AG04450 (cell line): Measurements from ENCODE around the gene TMEM223. TPM values are rescaled to one million over a fixed set of nuclear protein-coding genes. Genes with fewer than 3 reads are reported as not detected.
"Not testable (repeated sequence)": the region's sequence is repeated elsewhere in the genome, so short reads cannot be mapped to it uniquely, and the experiment has no call there.

ENCODE experiments used
- CTCF ChIA-PET: fragments of 300-600, 350-600 bp; formaldehyde crosslinking; extraction: SDS; loops from one replicate; lab custom pipeline; 2022; ENCODE audit warnings: antibody characterized with exemption, inconsistent platforms; lab: Charles Lee
- POLR2A ChIA-PET: fragments of 350-600 bp; formaldehyde crosslinking; extraction: SDS; loops from one replicate; lab custom pipeline; 2021; ENCODE audit warnings: antibody characterized with exemption, inconsistent platforms; lab: Yijun Ruan, JAX
- DNase-seq: peaks from one replicate; pipeline ENCODE4 v3.0.0-alpha.2; 2011; ENCODE audit warnings: low read depth, low spot score
- H3K27ac ChIP-seq: one replicate; pipeline ENCODE4 v1.5.1; 2012; ENCODE audit warnings: low read depth, low read length, control low read depth
- H3K27me3 ChIP-seq: one replicate; pipeline ENCODE4 v1.6.0; 2012; ENCODE audit warnings: low read length; ENCODE audit not compliant: control insufficient read depth, insufficient read depth
- H3K4me3 ChIP-seq: 2 replicates; pipeline ENCODE4 v1.5.1; 2011; ENCODE audit warnings: mild to moderate bottlenecking, low read depth, low read length, control low read depth
- H3K9me3 ChIP-seq: 2 replicates; pipeline ENCODE4 v1.5.1; 2012; ENCODE audit warnings: low read length; ENCODE audit not compliant: control insufficient read depth, insufficient read depth
- CTCF ChIP-seq: IDR thresholded peaks from 2 replicates; pipeline ENCODE4 v1.5.1; 2011; ENCODE audit warnings: low read depth, low read length, control low read depth, inconsistent platforms
- polyA plus RNA-seq: library from polyadenylated mRNA; depleted of rRNA; stranded (reverse); fragments of >200 nt; gene quantifications from 2 replicates; pipeline ENCODE4 v1.2.3, GENCODE V29; 2011

TMEM223 gene
- polyA plus RNA-seq, 1 experiment, result 13.5 TPM

GRCh38 chr11:62753736-62754603 is 37.8 kb downstream of the TMEM223 start, which contains the start of gene ZBTB3:
Gene ZBTB3, minus strand, starts transcription at chr11:62754160. Its CDS starts 496 bp downstream, at chr11:62753664.
- POLR2A ChIA-PET, result interaction anchor here (0.6 to 1.8 kb wide), 29 partner anchors 8 to 249 kb away, joined by 3 to 31 read pairs (median 4); partner anchors contain the start of genes C11orf98, CSKMT, EEF1G and HNRNPUL2
- Histone ChIP-seq H3K27me3 (no peaks in the 10 kb centered on the region), H3K4me3 (peak within 1 kb of the TSS; percentile 94), H3K27ac (peak within 1 kb of the TSS; percentile 80), H3K9me3 (no peaks in the 10 kb centered on the region)
- CTCF ChIA-PET, result interaction anchor here (0.7 to 3.3 kb wide), 5 partner anchors 8 to 99 kb away, joined by 3 to 14 read pairs (median 7); partner anchors contain the start of gene POLR2G
- no peak for TF ChIP-seq CTCF
- peak; percentile 97 for DNase-seq

DNA sequence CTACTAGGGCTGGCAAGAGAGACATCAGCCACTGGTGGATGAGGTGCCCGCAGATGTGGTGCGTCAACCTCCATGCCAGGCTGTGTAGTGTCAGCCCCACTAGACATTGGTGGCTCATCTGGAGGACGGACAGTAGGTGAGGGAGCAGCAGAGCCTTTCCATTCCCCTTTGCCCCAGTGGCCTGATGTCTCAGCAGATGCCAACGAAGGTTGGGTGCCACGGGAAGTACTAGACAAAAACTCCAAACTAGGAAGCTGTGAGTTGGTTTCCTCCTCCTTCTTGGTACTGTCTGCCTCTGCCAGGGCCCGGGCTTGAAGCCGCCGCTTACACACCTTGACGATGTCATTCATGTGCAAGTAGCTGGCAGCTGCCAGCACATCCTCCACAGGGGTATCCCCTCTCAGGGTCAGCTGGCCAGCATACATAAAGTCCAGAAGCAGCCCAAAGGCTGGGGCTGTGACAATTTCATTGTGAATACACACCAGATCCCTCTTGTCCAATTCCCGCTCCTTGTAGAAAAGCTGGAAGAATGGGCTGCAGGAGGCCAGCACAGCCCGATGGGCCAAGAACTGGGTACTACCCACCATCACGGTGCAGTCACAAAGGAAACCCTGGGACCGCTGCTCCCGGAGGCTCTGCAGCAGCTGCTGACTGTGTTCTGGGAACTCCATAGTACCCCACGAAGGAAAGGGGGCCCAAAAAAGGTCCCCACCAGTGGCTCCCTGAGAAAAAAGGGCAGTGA is 38.6 kb downstream of the TMEM223 start:
- POLR2A ChIA-PET, result interaction anchor here (0.6 to 1.8 kb wide), 22 partner anchors 9 to 239 kb away, joined by 3 to 31 read pairs (median 4); partner anchors contain the start of genes C11orf98, CSKMT, EEF1G and HNRNPUL2
- DNase-seq, result no peak
- Histone ChIP-seq H3K27ac (no peak overlapping the region), H3K27me3 (no peaks in the 10 kb centered on the region), H3K9me3 (no peaks in the 10 kb centered on the region), H3K4me3 (peak overlapping the region; percentile 94)
- TF ChIP-seq CTCF, result no peak
- CTCF ChIA-PET, result interaction anchor here (0.7 to 3.3 kb wide), 4 partner anchors 8 to 72 kb away, joined by 3 to 14 read pairs (median 8); partner anchors contain the start of gene POLR2G

GRCh38 chr11:62752177-62752785 is 39.5 kb downstream of the TMEM223 start:
- no peaks in the 10 kb centered on the region for H3K9me3 ChIP-seq
- no peak overlapping the region for H3K4me3 ChIP-seq
- no peak overlapping the region for H3K27ac ChIP-seq
- no peak for DNase-seq
- no peak for TF ChIP-seq CTCF
- no peaks in the 10 kb centered on the region for H3K27me3 ChIP-seq
- ChIA-PET CTCF (interaction anchor here (3.3 kb wide), 1 partner anchor 34 kb away, joined by 14 read pairs; no protein-coding TSS in a partner anchor), POLR2A (interaction anchor here (1.0 kb wide), 1 partner anchor 12 kb away, joined by 8 read pairs; no protein-coding TSS in a partner anchor)

GRCh38 chr11:62749931-62750330 is 41.9 kb downstream of the TMEM223 start:
- ChIA-PET POLR2A (interaction anchor here (1.0 kb wide), 1 partner anchor 84 kb away, joined by 3 read pairs; no protein-coding TSS in a partner anchor), CTCF (interaction anchor here (0.6 to 1.2 kb wide), 2 partner anchors 27 to 37 kb away, joined by 3 to 10 read pairs; no protein-coding TSS in a partner anchor)
- not testable (repeated sequence) for H3K27ac ChIP-seq, H3K4me3 ChIP-seq, H3K9me3 ChIP-seq, H3K27me3 ChIP-seq, DNase-seq
